Measurements from ENCODE around the gene TKFC. TPM values are rescaled to one million over a fixed set of nuclear protein-coding genes. Genes with fewer than 3 reads are reported as not detected.
A peak's percentile ranks its signal among the peaks of the same experiment; 100 is the strongest.
"Not testable (repeated sequence)": the region's sequence is repeated elsewhere in the genome, so short reads cannot be mapped to it uniquely, and the experiment has no call there.

Gene TKFC
- total RNA-seq, 1 donor = 59.8 TPM

DNA sequence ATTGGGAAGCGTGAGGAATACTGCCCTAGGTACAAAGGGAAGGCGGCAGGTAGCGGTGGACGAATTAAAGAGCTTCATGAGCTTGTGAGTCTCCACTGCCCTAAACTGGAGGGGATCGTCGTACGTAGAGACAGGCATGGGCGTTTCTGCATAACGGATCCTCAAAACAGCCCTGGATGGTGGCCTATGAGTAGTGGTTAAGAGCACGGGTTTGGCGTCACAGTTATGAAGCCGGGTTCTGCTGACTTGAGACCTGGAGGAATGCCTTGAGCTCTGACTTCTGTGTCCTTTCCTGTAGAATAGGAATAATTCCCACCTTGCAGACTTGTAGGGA lies 29.5 kb downstream of the TKFC start:
- DNase-seq (ENCODE audit: low read depth in 2 of 3, low spot score in 2 of 3) = peak in 1 of 3 donors; percentile 64

DNA sequence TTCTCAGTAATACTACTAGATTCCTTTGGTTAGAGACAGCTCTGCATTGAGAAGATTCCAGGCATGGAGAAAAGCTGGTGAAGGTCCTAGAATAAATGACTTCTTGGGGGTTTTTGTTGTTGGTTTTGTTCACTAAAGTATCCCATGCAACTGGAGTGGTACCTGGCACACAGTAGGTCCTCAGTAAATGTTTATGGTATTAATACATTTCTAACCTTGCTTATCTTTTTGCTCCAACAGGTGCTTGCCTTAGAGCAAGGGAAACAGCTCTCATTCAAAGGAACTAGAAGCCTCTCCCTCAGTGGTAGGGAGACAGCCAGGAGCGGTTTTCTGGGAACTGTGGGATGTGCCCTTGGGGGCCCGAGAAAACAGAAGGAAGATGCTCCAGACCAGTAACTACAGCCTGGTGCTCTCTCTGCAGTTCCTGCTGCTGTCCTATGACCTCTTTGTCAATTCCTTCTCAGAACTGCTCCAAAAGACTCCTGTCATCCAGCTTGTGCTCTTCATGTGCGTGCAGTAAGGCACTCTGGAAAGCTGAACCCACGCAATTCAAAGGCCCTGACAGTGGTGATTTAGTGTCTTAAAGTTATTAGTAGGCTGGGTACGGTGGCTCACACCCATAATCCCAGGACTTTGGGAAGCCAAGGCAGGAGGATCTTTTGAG lies 31.1 kb downstream of the TKFC start:
- DNase-seq (ENCODE audit: low read depth in 2 of 3, low spot score in 2 of 3) = no peak

- no peak for DNase-seq (ENCODE audit: low read depth in 2 of 3, low spot score in 2 of 3)
These were observed 34.4 kb downstream of the TKFC start for GRCh38 chr11:61367406-61367805.

GRCh38 chr11:61368646-61369045 lies 35.6 kb downstream of the TKFC start:
- DNase-seq (ENCODE audit: low read depth in 2 of 3, low spot score in 2 of 3) = no peak

- DNase-seq (ENCODE audit: low read depth in 2 of 3, low spot score in 2 of 3) = no peak
These were observed 36.6 kb downstream of the TKFC start for GRCh38 chr11:61369372-61370348.

DNA sequence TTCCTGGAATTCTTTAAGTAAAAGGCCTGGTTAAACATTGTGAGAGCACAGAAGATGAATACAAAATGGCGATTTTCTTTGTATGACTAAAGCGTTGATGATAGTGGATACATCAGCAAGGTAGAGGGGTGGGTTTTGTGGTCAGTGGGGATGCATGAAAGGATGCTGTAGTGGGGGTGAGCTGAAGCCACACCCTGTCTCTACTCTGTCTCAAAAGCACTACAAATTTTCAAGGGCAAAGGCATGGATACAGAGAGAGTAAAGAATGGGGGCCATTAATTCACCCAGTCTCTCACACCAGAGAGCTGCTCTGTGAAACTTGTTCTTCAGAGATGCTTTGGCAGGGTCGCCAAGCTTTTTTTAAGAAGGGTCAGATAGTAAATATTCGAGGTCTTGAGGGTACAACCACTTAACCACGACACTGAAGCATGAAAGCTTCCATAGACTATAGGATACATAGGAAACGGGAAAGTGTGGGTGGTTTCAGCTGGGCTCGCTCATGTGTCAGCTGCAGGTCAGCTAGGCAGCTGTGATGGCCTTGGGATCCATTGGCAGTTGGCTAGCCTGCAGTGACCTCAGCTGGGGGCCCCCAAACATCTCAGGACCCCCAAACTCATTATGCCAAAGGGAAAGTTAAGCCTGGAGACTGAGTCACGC lies 37.4 kb downstream of the TKFC start:
- DNase-seq (ENCODE audit: low read depth in 2 of 3, low spot score in 2 of 3) = no peak

DNA sequence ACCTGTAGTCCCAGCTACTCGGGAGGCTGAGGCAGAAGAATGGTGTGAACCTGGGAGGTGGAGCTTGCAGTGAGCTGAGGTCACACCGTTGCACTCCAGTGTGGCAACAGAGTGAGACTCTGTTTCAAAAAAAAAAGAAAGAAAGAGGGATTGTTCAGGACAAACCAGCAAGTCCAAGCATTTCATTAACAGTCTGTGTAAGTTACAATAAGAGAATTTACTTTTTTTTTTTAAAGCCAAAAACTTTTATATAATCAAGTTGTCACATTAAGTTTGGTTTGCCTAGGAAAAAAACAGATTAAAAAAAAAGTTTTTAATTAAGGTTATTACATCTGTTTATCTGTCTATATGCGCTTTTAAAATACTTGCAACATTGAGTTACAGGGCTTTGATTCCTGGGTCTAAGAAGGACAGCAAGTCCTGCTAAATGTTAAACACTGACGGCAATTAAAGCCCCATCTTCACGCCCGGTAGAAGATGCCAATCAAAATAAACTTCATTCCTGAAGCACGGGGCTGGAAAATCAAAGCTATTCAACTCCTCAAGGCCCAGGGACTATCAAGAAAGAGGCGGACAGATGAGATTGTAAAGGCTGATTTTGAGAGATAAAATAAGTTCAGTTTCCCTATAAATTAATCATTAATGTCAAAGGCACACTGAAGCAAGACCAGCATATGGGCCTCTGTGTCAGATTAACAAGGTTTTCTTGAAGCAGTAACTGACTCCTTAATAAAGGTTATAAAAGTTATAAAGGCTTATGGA lies 39.8 kb downstream of the TKFC start:
- DNase-seq (ENCODE audit: low read depth in 2 of 3, low spot score in 2 of 3) = no peak

DNA sequence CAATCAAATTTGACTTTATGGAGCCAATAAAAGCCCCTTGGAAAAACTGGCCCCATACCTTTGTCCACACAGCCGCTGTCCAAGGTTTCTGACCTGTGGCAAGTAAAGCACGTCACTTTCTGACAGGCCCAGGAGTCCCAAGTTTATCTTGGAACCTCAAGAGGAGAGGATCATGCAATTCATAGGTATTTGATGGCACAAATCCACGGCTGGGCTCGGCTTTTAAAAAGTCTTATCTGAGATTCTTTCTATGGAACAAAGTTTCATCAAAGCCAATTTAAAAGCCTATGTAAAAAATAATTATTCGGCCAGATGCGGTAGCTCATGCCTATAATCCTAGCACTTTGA lies 42.7 kb downstream of the TKFC start:
- no peak for DNase-seq (ENCODE audit: low read depth in 2 of 3, low spot score in 2 of 3)

DNA sequence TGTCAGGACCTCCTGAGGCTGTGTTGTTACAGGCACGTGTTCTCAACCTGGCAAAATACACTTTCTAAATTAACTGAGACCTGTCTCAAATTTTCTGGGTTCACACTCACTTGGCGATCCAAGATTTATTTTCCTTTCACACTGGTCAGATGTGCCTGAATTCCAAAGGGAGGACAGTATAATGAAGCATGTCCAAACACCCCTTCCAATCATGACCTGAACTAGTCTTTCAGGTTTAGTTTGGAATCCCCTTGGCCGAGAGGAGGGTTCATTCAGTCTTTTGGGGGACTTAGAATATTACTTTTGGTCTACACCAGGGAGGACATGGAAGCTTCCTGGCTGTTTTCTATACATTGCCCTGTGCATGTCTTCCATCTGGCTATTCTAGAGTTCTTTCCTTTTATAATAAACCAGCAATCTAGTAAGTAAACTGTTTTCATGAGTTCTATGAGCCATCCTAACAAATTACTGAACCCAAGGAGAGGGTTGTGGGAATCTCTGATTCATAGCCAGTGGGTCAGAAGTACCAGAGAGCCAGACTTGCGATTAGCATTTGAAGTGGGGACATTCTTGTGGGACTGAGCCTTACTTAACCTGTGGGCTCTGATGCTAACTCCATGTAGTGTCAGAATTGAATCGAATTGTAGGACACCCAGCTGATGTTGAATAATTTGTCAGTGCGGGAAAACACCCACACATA lies 44.6 kb downstream of the TKFC start:
- DNase-seq (ENCODE audit: low read depth in 2 of 3, low spot score in 2 of 3) = no peak

DNA sequence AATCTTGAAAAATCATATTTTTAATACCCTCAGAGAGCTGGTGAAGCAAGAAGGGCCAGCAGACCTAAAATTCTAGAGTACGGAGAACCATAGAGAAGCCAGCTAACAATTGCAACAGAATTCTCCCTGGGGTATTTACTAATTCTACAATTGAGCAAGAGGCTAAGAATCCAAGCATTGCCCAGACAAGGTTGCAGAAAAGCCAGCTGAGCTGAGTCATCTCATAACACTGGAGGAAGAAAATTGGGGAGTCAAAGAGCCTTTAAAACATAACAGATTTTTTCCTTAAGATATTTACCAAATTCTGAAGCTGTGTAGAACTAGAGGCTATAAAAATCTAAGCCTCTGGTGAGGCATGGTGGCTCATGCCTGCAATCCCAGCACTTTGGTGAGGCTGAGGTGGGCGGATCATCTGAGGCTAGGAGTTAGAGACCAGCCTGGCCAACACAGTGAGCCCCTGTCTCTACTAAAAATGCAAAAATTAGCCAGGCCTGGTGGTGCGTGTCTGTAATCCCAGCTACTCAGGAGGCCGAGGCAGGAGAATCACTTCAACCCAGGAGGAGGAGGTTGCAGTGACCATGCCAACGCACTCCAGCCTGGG lies 45.8 kb downstream of the TKFC start:
- no peak for DNase-seq (ENCODE audit: low read depth in 2 of 3, low spot score in 2 of 3)

DNA sequence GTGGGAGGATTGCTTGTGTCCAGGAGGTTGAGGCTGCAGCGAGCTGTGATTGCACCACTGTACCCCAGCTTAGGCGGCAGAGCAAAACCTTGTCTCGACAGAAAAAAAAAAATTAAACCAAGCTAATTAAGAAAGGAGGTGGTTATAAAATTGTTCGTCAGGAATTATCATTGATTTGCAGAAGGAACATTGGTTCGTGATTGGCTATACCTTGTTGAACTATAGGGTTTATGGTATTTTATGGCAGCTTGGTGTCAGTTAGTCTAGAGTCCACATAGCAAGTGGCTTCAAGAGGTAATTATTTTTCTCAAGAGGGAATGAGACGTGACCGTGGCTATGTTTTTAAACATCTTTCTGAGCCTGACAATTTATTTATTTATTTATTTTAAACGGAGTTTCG lies 47.9 kb downstream of the TKFC start:
- DNase-seq (ENCODE audit: low read depth in 2 of 3, low spot score in 2 of 3) = no peak

DNA sequence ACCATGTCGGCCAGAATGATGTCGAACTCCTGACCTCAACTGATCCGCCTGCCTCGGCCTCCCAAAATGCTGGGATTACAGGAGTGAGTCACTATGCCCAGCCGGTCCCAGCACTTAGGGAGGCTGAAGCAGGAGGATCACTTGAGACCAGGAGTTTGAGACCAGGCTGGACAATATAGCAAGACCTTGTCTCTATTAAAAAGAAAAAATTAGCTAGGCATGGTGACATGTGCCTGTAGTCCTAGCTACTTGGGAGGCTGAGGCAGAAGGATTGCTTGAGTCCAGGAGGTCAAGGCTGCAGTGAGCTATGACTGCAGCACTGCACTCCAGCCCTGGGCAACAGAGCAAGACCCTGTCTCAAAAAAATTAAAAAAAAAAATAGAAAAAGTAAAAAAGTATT lies 50.8 kb downstream of the TKFC start:
- DNase-seq (ENCODE audit: low read depth in 2 of 3, low spot score in 2 of 3) = not testable (repeated sequence)

DNA sequence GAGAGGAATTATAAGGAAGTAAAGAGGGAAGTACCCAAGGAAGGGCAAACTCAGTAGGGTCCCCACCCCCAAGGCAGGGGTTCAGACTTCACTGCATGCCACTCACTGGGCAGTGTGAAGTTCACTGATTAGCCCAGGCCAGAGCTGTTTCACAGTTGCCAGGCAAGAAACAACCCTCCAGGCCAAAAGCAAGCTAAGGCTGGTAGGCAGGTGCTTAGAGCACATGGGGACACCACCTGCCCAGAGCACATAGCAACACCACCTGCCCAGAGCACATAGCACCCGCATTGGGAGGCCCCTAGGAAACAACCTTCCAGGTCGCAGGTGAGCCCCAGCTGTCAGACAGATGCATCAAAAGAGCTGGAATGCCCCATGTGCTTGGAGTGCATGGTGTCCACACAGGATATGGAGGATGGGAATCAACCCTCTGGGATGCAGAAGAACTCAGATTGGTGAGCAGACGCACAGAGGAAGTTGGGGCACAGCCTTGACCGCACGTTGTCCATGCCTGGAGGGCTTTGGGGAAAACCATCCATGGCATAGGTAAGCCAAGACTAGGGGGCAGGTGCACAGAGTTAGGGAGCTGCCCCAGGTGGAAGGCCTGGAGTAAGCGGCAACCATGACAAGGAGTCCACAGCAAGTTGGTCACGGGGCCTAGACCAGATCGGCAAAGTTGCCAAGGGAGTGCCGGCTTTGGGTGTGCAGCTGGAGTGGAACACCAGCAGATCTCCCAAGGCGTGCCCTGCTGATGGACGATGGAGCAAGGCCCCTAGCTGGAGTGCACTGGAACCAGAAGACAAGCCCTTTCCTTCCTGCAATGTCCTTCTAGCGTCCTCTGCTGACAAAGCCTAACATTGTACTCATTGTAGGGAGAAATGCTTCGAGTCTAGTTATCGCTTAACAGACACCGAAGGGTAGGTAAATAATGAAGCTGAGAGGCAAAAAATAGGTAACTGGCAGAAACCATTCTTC lies 51.5 kb downstream of the TKFC start:
- DNase-seq (ENCODE audit: low read depth in 2 of 3, low spot score in 2 of 3) = no peak

- no peak for DNase-seq (ENCODE audit: low read depth in 2 of 3, low spot score in 2 of 3)
These were observed 57.1 kb downstream of the TKFC start for GRCh38 chr11:61390161-61390560.

- DNase-seq (ENCODE audit: low read depth in 2 of 3, low spot score in 2 of 3) = peak in 2 of 3 donors; percentile 49 to 61
These were observed 60.1 kb downstream of the TKFC start for GRCh38 chr11:61392981-61393595.

All from hematopoietic multipotent progenitor cell (in vitro differentiated cells).